ENCODE results near the gene CORO1C.
A peak's percentile ranks its signal among the peaks of the same experiment; 100 is the strongest.

CORO1C gene

DNA sequence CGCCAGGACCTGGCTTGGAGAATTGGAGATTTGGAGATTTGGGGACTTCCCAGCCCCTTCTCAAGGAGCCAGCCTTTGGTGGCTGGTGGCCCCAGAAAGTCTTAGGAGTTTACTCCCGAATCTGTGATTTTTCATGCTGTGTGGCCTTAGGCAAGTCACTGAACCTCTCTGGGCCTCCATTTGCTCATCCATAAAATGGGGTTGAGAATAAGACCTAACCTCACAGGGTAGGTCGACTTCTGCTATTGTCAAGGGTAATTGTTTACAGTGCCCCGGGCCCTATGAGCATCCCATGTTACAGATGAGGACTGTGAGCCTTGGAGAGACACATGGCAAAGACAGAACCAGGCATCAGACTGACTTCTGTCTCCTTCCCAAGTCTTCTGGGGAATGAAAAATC is 117.3 kb downstream of the CORO1C start:
- no peak for DNase-seq (ENCODE audit: low read depth)

- DNase-seq (ENCODE audit: low read depth), result no peak
Measured at GRCh38 chr12:108613548-108613947, 117.8 kb downstream of the CORO1C start.

- DNase-seq (ENCODE audit: low read depth), result no peak
Measured at GRCh38 chr12:108612788-108613282, 118.5 kb downstream of the CORO1C start.

- peak; percentile 35 for DNase-seq (ENCODE audit: low read depth)
Measured at GRCh38 chr12:108611884-108612415, 119.4 kb downstream of the CORO1C start.

- no peak for DNase-seq (ENCODE audit: low read depth)
Measured at GRCh38 chr12:108610856-108611605, 120.3 kb downstream of the CORO1C start.

DNA sequence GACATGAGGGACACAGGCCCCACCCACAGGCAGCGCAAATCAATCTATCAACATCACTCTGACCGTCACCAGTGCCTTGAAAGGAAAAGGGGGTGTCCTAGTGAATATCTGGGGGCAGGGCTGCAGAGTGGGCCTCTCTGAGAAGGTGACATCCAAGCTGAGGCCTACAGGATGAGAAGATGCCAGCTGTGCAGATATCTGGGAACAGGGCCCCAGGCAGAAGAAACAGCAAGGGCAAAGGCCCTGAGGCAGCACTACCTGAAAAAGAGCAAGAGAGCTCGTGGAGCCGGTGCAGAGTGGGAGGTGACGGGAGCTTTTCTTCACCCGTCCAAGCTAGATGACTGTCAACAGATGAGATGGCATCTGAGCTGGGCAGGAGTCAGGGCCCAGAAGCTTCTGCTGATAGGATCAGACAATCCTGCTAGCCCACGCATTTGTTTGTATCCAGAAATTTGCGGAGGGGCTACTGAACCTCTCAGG is 120.9 kb downstream of the CORO1C start:
- no peak for DNase-seq (ENCODE audit: low read depth)

- no peak for DNase-seq (ENCODE audit: low read depth)
Measured at GRCh38 chr12:108609537-108610335, 121.6 kb downstream of the CORO1C start.

DNA sequence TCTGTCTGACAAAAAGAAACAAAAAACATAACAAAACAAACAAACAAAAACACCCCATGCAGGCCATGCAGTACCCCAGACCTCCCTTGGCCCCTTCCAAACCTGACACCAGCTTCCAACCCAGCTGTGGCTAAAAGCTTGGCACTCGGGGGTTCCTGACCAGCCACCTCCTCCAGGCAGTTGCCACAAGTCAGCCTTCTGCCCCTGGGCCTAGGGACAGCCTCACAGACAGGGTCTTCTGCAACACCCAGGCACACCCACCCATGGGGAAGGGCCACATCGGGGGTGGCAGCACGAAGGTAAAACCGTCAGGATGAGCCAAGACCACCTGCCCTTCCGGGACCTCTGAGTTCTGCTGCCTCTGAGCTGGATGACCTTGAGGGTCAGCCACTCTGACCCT is 122.7 kb downstream of the CORO1C start:
- DNase-seq (ENCODE audit: low read depth), result no peak

DNA sequence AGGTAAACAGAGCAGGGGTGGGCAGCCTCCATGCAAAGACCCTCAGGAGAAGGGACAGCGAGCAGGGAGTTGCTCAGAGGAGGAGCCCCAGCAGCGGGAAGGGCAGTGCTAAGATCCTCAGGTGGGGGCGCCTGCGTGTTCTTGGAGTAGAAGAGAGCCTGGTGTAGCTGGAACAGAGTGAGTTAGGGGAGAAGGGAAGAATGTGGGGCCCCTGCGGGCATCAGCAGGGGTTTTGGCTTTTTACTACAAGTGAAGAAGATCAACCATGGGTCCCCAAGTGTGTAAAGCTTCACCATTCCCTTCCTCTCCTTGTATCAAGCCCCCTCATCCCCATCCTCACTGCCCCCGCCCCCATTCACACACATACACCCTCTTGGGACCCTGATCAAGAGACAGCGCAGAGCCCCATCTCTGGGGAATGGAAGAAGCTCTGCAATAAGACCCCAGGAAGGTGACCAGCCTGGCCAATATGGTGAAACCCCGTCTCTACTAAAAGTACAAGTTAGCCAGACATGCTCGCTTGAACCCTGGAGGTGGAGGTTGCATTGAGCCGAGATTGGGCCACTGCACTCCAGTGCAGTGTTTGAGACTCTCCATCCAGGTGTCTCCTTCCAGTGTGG is 123.2 kb downstream of the CORO1C start:
- no peak for DNase-seq (ENCODE audit: low read depth)

DNA sequence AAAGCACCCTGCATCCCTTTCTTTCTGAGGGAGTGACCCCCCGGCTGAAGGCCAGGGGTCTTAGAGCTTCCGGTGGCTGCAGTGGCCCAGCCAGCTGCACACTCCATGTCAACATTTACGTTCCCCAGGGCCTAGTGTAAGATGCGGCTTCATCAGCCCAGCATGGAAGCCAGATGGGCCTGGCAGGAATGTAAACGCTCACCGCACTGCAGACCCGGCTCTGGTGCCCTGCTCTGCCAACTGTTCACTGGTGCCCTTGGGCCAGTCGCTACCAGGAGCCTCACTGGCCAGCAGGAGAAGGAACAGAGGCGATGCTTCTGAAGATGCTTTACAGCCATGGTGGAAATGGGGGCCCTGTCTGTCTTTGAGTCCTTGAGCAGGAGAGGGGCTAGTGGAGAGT is 124.8 kb downstream of the CORO1C start:
- no peak for DNase-seq (ENCODE audit: low read depth)

DNA sequence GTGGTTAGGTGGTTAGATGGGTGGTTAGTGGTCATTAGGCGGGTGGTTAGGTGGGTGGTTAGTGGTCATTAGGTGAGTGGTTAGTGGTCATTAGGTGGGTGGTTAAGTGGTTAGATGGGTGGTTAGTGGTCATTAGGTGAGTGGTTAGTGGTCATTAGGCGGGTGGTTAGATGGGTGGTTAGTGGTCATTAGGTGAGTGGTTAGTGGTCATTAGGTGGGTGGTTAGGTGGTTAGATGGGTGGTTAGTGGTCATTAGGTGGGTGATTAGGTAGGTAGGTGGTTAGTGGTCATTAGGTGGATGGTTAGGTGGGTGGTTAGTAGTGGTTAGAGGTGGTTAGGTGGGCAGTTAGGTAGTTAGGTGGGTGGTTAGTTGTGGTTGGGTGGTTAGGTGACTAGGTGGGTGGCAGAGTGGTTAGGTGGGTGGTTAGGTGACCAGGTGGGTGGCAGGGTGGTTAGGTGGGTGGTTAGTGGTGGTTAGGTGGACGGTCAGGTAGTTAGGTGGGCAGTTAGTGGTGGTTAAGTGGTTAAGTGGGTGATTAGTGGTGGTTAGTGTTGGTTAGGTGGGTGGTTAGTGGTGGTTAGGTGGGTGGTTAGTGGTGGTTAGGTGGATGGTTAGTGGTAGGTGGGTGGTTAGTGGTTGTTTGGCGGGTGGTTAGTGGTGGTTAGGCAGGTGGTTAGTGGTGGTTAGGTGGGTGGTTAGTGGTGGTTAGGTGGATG is 125.5 kb downstream of the CORO1C start:
- no peak for DNase-seq (ENCODE audit: low read depth)

GRCh38 chr12:108605000-108605689 is 126.2 kb downstream of the CORO1C start:
- no peak for DNase-seq (ENCODE audit: low read depth)

DNA sequence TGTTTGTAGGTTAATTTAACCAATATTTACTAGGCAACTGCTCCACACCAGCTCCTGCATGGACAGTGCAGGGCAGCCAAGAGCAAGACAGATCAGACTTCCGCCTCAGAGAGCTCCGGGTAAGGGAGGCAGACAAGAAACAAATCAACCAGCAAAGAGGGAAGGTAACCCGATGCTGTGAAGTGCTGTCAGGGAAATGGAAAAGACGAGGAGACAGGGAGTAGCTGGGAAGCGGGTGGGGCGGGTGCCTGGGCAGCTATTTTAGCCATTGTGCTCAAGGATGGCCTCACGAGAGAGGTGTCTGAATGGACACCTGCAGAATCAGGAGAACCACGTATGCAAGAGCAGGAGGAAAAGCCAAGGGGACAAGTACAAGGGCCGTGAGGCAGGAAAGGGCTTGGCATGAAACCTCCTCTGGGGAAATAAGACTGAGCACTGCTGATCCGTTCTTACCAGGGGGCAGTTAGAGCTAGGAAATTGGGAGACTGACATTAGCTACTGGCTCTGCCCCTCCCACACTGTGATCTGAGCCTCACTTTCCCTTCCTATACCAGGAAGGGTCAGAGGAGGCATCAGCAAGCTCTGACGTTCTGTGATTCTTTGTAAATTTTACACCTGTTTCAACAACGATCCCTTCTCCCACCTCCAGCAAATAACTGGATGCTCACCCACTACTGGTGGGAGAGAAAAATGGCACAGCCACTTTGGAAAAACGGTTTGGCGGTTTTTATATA is 126.9 kb downstream of the CORO1C start:
- DNase-seq (ENCODE audit: low read depth), result no peak

DNA sequence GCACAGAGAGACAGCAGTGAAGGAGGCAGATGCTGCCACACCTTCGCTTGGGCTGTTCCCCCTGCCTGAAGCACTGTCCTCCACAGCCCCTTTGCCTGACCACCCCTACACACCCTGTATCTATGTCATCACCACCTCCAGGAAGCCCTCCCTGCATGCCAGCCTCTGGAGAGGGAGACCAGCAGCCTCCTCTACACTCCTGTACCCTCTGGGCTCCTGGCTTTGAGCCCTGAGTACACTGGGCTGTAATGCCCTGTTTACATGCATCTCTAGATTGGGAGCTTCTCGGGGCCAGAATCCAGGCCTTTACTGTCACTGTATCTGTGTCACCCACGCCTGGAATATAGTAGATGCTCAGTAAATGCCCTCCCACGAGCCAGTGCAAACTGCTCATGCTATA is 127.6 kb downstream of the CORO1C start:
- no peak for DNase-seq (ENCODE audit: low read depth)

DNA sequence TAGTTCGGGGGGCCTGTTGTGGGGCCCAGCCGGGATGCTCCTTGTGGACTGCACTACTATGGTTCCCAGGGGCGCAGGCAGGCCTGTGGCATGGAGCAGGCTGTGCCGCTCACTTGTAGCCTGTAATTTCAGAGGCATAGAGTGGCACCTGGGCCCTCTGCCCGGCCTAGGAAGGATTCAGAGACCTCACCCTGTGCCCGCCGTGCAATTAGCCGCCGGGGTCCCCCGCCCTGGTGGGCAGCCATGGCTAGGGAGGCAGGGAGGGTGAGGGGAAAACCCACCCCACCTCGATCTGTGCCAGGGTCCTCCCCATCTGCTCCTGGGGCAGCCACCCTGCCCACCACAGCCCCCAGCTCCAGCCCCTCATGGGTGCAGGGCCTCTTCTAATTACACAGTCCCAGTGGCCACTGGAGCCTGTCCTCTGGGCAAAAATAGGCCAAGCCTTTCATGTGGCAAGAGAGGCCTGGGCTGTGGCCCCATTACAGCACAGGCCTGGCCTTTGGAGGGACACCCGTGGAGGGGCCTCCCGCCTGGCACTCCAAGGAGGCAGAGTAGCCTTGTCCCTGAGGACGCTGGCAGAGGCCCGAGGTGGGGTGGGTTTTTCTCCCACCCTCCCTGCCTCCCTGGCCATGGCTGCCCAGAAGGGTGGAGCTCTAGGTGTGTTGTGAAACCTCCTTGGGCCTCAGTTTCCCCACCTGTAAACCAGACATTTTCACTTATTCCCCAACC is 128.2 kb downstream of the CORO1C start:
- no peak for DNase-seq (ENCODE audit: low read depth)

- DNase-seq (ENCODE audit: low read depth), result no peak
Measured at GRCh38 chr12:108602209-108602705, 129.1 kb downstream of the CORO1C start.

DNA sequence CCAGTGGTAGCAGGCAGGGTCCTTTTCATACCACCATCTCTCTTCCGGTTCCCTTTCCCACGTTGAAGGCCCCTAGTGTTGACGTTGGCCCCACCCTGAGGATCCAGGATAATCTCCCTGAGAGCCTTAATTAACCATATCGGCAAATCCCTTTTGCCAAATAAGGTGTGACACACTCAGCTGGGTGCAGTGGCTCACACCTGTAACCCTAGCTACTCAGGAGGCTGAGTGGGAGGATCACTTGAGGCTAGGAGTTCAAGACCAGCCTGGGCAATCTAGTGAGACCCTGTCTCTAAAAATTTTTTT is 130.7 kb downstream of the CORO1C start:
- DNase-seq (ENCODE audit: low read depth), result no peak

GRCh38 chr12:108599948-108600701 is 131.2 kb downstream of the CORO1C start:
- no peak for DNase-seq (ENCODE audit: low read depth)

GRCh38 chr12:108599541-108599940 is 131.8 kb downstream of the CORO1C start:
- DNase-seq (ENCODE audit: low read depth), result no peak

Data from stimulated activated CD8-positive, alpha-beta memory T cell treated with anti-CD3 and anti-CD28 coated beads, Interleukin-12 subunit alpha, Interleukin-12 subunit beta, amount 100 ng/mL, for 1 hour (primary cell).